Activated T-helper 1 cell treated with anti-CD3 and anti-CD28 coated beads, Interleukin-12 subunit alpha, Interleukin-12 subunit beta, Interleukin-2, Interleukin-4 antibody, amounts not matched to agents 30 ng/mL and 10 ng/mL and 1 ng/mL, durations not matched to agents 14 hours and 24 hours and 36 hours (primary cell): Measurements from ENCODE around the gene DIAPH3. TPM values are rescaled to one million over a fixed set of nuclear protein-coding genes. Genes with fewer than 3 reads are reported as not detected.

Experiments used
- DNase-seq: peaks from one replicate; pipeline ENCODE4 v3.0.0; 2021; ENCODE audit warnings: low spot score
- H3K27ac Mint-ChIP-seq: one replicate; pipeline ENCODE4 v1.8.0; 2021; ENCODE audit warnings: mild to moderate bottlenecking, mixed read lengths
- H3K27me3 Mint-ChIP-seq: one replicate; pipeline ENCODE4 v1.8.0; 2022; ENCODE audit warnings: mild to moderate bottlenecking, moderate library complexity, mixed read lengths; ENCODE audit not compliant: insufficient read depth
- H3K36me3 Mint-ChIP-seq: one replicate; pipeline ENCODE4 v1.8.0; 2021; ENCODE audit warnings: low read depth, mixed read lengths
- H3K4me1 Mint-ChIP-seq: one replicate; pipeline ENCODE4 v1.8.0; 2021; ENCODE audit warnings: low read depth, mixed read lengths
- H3K4me3 Mint-ChIP-seq: one replicate; pipeline ENCODE4 v1.8.0; 2021; ENCODE audit warnings: mild to moderate bottlenecking, moderate library complexity, mixed read lengths
- H3K9me3 Mint-ChIP-seq: one replicate; pipeline ENCODE4 v1.8.0; 2021; ENCODE audit warnings: mixed read lengths
- intact Hi-C: fragments of 100-400 bp; cut with micrococcal nuclease; formaldehyde crosslinking; loops from one replicate; pipeline ENCODE4 v1.15.1; 2024
- total RNA-seq: library from RNA; stranded (reverse); gene quantifications from 2 replicates; pipeline ENCODE4 v1.2.3, GENCODE V29; 2022

Gene DIAPH3
- total RNA-seq, 1 donor from 2014 or later = 22.8 TPM

- Mint-ChIP-seq H3K4me3 (no peak overlapping the region), H3K4me1 (peaks cover 22% of the 10 kb centered on the region), H3K27ac (no peak overlapping the region), H3K27me3 (no peaks in the 10 kb centered on the region), H3K36me3 (peaks cover 6% of the 10 kb centered on the region), H3K9me3 (no peaks in the 10 kb centered on the region)
- intact Hi-C loops = no loop called here
- no peak for DNase-seq
Observed at GRCh38 chr13:60146471-60146870, 17.3 kb downstream of the DIAPH3 start.

GRCh38 chr13:60143775-60144174 lies 20.0 kb downstream of the DIAPH3 start:
- no peak overlapping the region for H3K27ac Mint-ChIP-seq
- peaks cover 11% of the 10 kb centered on the region for H3K4me1 Mint-ChIP-seq
- peaks cover 6% of the 10 kb centered on the region for H3K36me3 Mint-ChIP-seq
- DNase-seq = no peak
- intact Hi-C loops = no loop called here
- H3K9me3 Mint-ChIP-seq = no peaks in the 10 kb centered on the region
- no peaks in the 10 kb centered on the region for H3K27me3 Mint-ChIP-seq
- H3K4me3 Mint-ChIP-seq = no peak overlapping the region

- no peaks in the 10 kb centered on the region for H3K27me3 Mint-ChIP-seq
- H3K27ac Mint-ChIP-seq = no peak overlapping the region
- peaks cover 22% of the 10 kb centered on the region for H3K4me1 Mint-ChIP-seq
- peaks cover 3% of the 10 kb centered on the region for H3K36me3 Mint-ChIP-seq
- no peak for DNase-seq
- H3K4me3 Mint-ChIP-seq = no peak overlapping the region
- H3K9me3 Mint-ChIP-seq = no peaks in the 10 kb centered on the region
- intact Hi-C loops = no loop called here
Observed at GRCh38 chr13:60139272-60139671, 24.5 kb downstream of the DIAPH3 start.

GRCh38 chr13:60138674-60139073 lies 25.1 kb downstream of the DIAPH3 start:
- no peaks in the 10 kb centered on the region for H3K9me3 Mint-ChIP-seq
- peaks cover 3% of the 10 kb centered on the region for H3K36me3 Mint-ChIP-seq
- intact Hi-C loops = no loop called here
- peaks cover 21% of the 10 kb centered on the region for H3K4me1 Mint-ChIP-seq
- DNase-seq = no peak
- H3K27me3 Mint-ChIP-seq = no peaks in the 10 kb centered on the region
- H3K4me3 Mint-ChIP-seq = no peak overlapping the region
- no peak overlapping the region for H3K27ac Mint-ChIP-seq

GRCh38 chr13:60137911-60138560 lies 25.7 kb downstream of the DIAPH3 start:
- Mint-ChIP-seq H3K27ac (no peak overlapping the region), H3K9me3 (no peaks in the 10 kb centered on the region), H3K4me1 (peaks cover 20% of the 10 kb centered on the region), H3K27me3 (no peaks in the 10 kb centered on the region), H3K4me3 (no peak overlapping the region), H3K36me3 (peaks cover 3% of the 10 kb centered on the region)
- DNase-seq = no peak
- intact Hi-C loops = no loop called here

- Mint-ChIP-seq H3K4me1 (peaks cover 20% of the 10 kb centered on the region), H3K36me3 (peaks cover 3% of the 10 kb centered on the region), H3K4me3 (no peak overlapping the region), H3K9me3 (no peaks in the 10 kb centered on the region), H3K27me3 (no peaks in the 10 kb centered on the region), H3K27ac (no peak overlapping the region)
- no peak for DNase-seq
- intact Hi-C loops = no loop called here
Observed at GRCh38 chr13:60135344-60135743, 28.4 kb downstream of the DIAPH3 start.

GRCh38 chr13:60134376-60134775 lies 29.4 kb downstream of the DIAPH3 start:
- H3K4me3 Mint-ChIP-seq = no peak overlapping the region
- no peaks in the 10 kb centered on the region for H3K9me3 Mint-ChIP-seq
- no peaks in the 10 kb centered on the region for H3K27me3 Mint-ChIP-seq
- intact Hi-C loops = loop anchor here (1.0 kb wide), 1 partner anchor 29 kb away; the partner anchor contains the start of gene DIAPH3
- peaks cover 20% of the 10 kb centered on the region for H3K4me1 Mint-ChIP-seq
- no peak for DNase-seq
- H3K27ac Mint-ChIP-seq = no peak overlapping the region
- H3K36me3 Mint-ChIP-seq = peaks cover 11% of the 10 kb centered on the region

GRCh38 chr13:60121337-60121687 lies 42.4 kb downstream of the DIAPH3 start:
- Mint-ChIP-seq H3K4me1 (no peaks in the 10 kb centered on the region), H3K4me3 (no peak overlapping the region), H3K27ac (no peak overlapping the region), H3K36me3 (peaks cover 20% of the 10 kb centered on the region), H3K27me3 (no peaks in the 10 kb centered on the region), H3K9me3 (peaks cover 6% of the 10 kb centered on the region)
- no peak for DNase-seq
- intact Hi-C loops = no loop called here

- Mint-ChIP-seq H3K27ac (no peak overlapping the region), H3K4me3 (no peak overlapping the region), H3K4me1 (no peaks in the 10 kb centered on the region), H3K27me3 (no peaks in the 10 kb centered on the region), H3K36me3 (peaks cover 20% of the 10 kb centered on the region), H3K9me3 (peaks cover 6% of the 10 kb centered on the region)
- intact Hi-C loops = no loop called here
- DNase-seq = no peak
Observed at GRCh38 chr13:60120617-60121336, 43.0 kb downstream of the DIAPH3 start.

GRCh38 chr13:60118696-60119400 lies 44.9 kb downstream of the DIAPH3 start:
- Mint-ChIP-seq H3K4me3 (no peak overlapping the region), H3K9me3 (peaks cover 19% of the 10 kb centered on the region), H3K4me1 (no peaks in the 10 kb centered on the region), H3K36me3 (peaks cover 27% of the 10 kb centered on the region), H3K27me3 (no peaks in the 10 kb centered on the region), H3K27ac (no peak overlapping the region)
- no peak for DNase-seq
- intact Hi-C loops = no loop called here

GRCh38 chr13:60114499-60115028 lies 49.2 kb downstream of the DIAPH3 start:
- H3K36me3 Mint-ChIP-seq = peaks cover 36% of the 10 kb centered on the region
- H3K9me3 Mint-ChIP-seq = peaks cover 23% of the 10 kb centered on the region
- H3K27ac Mint-ChIP-seq = no peak overlapping the region
- intact Hi-C loops = no loop called here
- H3K4me3 Mint-ChIP-seq = no peak overlapping the region
- H3K27me3 Mint-ChIP-seq = no peaks in the 10 kb centered on the region
- DNase-seq = no peak
- H3K4me1 Mint-ChIP-seq = no peaks in the 10 kb centered on the region

- Mint-ChIP-seq H3K4me1 (no peaks in the 10 kb centered on the region), H3K9me3 (peaks cover 23% of the 10 kb centered on the region), H3K4me3 (no peak overlapping the region), H3K27ac (no peak overlapping the region), H3K27me3 (no peaks in the 10 kb centered on the region), H3K36me3 (peaks cover 38% of the 10 kb centered on the region)
- intact Hi-C loops = no loop called here
- no peak for DNase-seq
Observed at GRCh38 chr13:60112771-60113170, 51.0 kb downstream of the DIAPH3 start.

- Mint-ChIP-seq H3K4me1 (no peaks in the 10 kb centered on the region), H3K9me3 (peaks cover 23% of the 10 kb centered on the region), H3K27me3 (no peaks in the 10 kb centered on the region), H3K36me3 (peaks cover 41% of the 10 kb centered on the region), H3K4me3 (no peak overlapping the region), H3K27ac (no peak overlapping the region)
- intact Hi-C loops = no loop called here
- no peak for DNase-seq
Observed at GRCh38 chr13:60111691-60112090, 52.0 kb downstream of the DIAPH3 start.
